AG10803 (cell line): ENCODE results near the gene SNTG2.

Experiments
- DNase-seq: peaks from one replicate; pipeline ENCODE4 v3.0.0; 2010; ENCODE audit warnings: low read depth
- H3K4me3 ChIP-seq: 2 replicates; pipeline ENCODE4 v1.5.1; 2011; ENCODE audit warnings: mild to moderate bottlenecking, low read length, control low read depth
- CTCF ChIP-seq: conservative IDR thresholded peaks from 2 replicates; pipeline ENCODE4 v1.5.1; 2011; ENCODE audit warnings: mild to moderate bottlenecking, low read length, control low read depth, inconsistent platforms

SNTG2 gene

DNA sequence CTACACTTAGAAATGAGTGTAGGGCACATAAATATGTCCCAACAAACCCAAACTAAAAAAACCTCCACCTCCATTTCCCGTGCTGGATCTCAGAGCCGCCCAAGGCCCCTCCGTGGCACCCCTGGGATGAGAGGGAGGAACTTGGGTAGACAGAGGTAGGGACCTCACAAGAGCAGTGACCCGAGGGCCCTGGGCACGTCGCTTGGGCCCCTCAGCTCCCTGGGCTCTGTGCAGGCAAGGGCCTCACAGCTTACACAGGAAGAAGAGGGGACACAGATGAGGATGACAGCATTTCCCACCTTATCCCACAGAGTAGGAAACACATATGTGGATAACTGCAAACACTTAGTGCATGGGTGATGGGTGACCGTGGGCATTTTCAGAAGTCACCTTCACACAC is 368.7 kb downstream of the SNTG2 start:
- no peak for TF ChIP-seq CTCF
- DNase-seq: no peak
- no peak overlapping the region for H3K4me3 ChIP-seq

- no peak for TF ChIP-seq CTCF
- no peak for DNase-seq
- H3K4me3 ChIP-seq: no peak overlapping the region
Observed at GRCh38 chr2:1321321-1321720, 370.7 kb downstream of the SNTG2 start.

- no peak overlapping the region for H3K4me3 ChIP-seq
- DNase-seq: no peak
- TF ChIP-seq CTCF: no peak
Observed at GRCh38 chr2:1324884-1325283, 374.2 kb downstream of the SNTG2 start.

GRCh38 chr2:1328684-1329083 is 378.0 kb downstream of the SNTG2 start:
- no peak for TF ChIP-seq CTCF
- no peak overlapping the region for H3K4me3 ChIP-seq
- DNase-seq: no peak

- no peak for TF ChIP-seq CTCF
- DNase-seq: no peak
Observed at GRCh38 chr2:1339388-1340140, 388.9 kb downstream of the SNTG2 start.

GRCh38 chr2:1340141-1340512 is 389.5 kb downstream of the SNTG2 start:
- DNase-seq: no peak
- no peak for TF ChIP-seq CTCF
- H3K4me3 ChIP-seq: no peak overlapping the region

More at GRCh38 chr2:1339388-1340140, 388.9 kb downstream of the SNTG2 start:
- H3K4me3 ChIP-seq: no peak overlapping the region

- TF ChIP-seq CTCF: no peak
- no peak for DNase-seq
- no peak overlapping the region for H3K4me3 ChIP-seq
Observed at GRCh38 chr2:1341404-1342120, 390.9 kb downstream of the SNTG2 start.
